ENCODE measurements around the gene PIK3AP1. TPM values are rescaled to one million over a fixed set of nuclear protein-coding genes. Genes with fewer than 3 reads are reported as not detected.

The PIK3AP1 gene
- total RNA-seq, 2 donors from 2014 or later, result 1.3 to 5.2 TPM

GRCh38 chr10:96712662-96713271 is 7.5 kb downstream of the PIK3AP1 start:
- no peak overlapping the region for H3K4me3 Mint-ChIP-seq
- Histone ChIP-seq H3K36me3 (ENCODE audit: control insufficient read depth, insufficient read depth, low read length) (no peaks in the 10 kb centered on the region), H3K4me1 (ENCODE audit: control insufficient read depth, insufficient read depth, low read length) (no peaks in the 10 kb centered on the region), H3K9me3 (ENCODE audit: control insufficient read depth, low read length) (no peaks in the 10 kb centered on the region), H3K27me3 (ENCODE audit: control insufficient read depth, insufficient read depth, low read length, poor library complexity, severe bottlenecking) (no peaks in the 10 kb centered on the region), H3K27ac (ENCODE audit: low read depth, low read length) (no peak overlapping the region), H3K4me3 (ENCODE audit: low read length) (no peak overlapping the region), H3K9ac (ENCODE audit: extremely low read depth, low read length, poor library complexity, severe bottlenecking) (no peak overlapping the region)
- DNase-seq, result no peak
- no peaks in the 10 kb centered on the region for H3K4me1 Mint-ChIP-seq
- peaks cover 21% of the 10 kb centered on the region for H3K36me3 Mint-ChIP-seq (ENCODE audit: low read depth)
- 89 to 97% methylated on average over 6 to 10 of the region's 10 CpGs for WGBS, 2 experiments (ENCODE audit: insufficient coverage in 1 of 2, insufficient read length in 1 of 2)
- H3K9me3 Mint-ChIP-seq, result no peaks in the 10 kb centered on the region
- no peaks in the 10 kb centered on the region for H3K27me3 Mint-ChIP-seq (ENCODE audit: insufficient read depth)
- TF ChIP-seq, protein P1, sequence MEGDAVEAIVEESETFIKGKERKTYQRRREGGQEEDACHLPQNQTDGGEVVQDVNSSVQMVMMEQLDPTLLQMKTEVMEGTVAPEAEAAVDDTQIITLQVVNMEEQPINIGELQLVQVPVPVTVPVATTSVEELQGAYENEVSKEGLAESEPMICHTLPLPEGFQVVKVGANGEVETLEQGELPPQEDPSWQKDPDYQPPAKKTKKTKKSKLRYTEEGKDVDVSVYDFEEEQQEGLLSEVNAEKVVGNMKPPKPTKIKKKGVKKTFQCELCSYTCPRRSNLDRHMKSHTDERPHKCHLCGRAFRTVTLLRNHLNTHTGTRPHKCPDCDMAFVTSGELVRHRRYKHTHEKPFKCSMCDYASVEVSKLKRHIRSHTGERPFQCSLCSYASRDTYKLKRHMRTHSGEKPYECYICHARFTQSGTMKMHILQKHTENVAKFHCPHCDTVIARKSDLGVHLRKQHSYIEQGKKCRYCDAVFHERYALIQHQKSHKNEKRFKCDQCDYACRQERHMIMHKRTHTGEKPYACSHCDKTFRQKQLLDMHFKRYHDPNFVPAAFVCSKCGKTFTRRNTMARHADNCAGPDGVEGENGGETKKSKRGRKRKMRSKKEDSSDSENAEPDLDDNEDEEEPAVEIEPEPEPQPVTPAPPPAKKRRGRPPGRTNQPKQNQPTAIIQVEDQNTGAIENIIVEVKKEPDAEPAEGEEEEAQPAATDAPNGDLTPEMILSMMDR (conservative IDR thresholded peaks at IDR 0.05), result no peak
- no peak overlapping the region for H3K27ac Mint-ChIP-seq

- no peaks in the 10 kb centered on the region for H3K4me1 Mint-ChIP-seq
- H3K27me3 Mint-ChIP-seq (ENCODE audit: insufficient read depth), result no peaks in the 10 kb centered on the region
- H3K9me3 ChIP-seq (ENCODE audit: control insufficient read depth, low read length), result no peaks in the 10 kb centered on the region
- H3K36me3 ChIP-seq (ENCODE audit: control insufficient read depth, insufficient read depth, low read length), result no peaks in the 10 kb centered on the region
- no peaks in the 10 kb centered on the region for H3K27me3 ChIP-seq (ENCODE audit: control insufficient read depth, insufficient read depth, low read length, poor library complexity, severe bottlenecking)
- TF ChIP-seq, protein P1 (conservative IDR thresholded peaks at IDR 0.05), result no peak
- no peak overlapping the region for H3K4me3 Mint-ChIP-seq
- H3K4me1 ChIP-seq (ENCODE audit: control insufficient read depth, insufficient read depth, low read length), result no peaks in the 10 kb centered on the region
- H3K4me3 ChIP-seq (ENCODE audit: low read length), result no peak overlapping the region
- DNase-seq, result no peak
- no peak overlapping the region for H3K27ac ChIP-seq (ENCODE audit: low read depth, low read length)
- no peaks in the 10 kb centered on the region for H3K9me3 Mint-ChIP-seq
- H3K27ac Mint-ChIP-seq, result no peak overlapping the region
- H3K36me3 Mint-ChIP-seq (ENCODE audit: low read depth), result peaks cover 15% of the 10 kb centered on the region
- WGBS, 2 experiments (ENCODE audit: insufficient coverage in 1 of 2, insufficient read length in 1 of 2), result 93 to 100% methylated on average over 1 to 3 of the region's 3 CpGs
- H3K9ac ChIP-seq (ENCODE audit: extremely low read depth, low read length, poor library complexity, severe bottlenecking), result no peak overlapping the region
Measured at GRCh38 chr10:96711048-96711728, 9.1 kb downstream of the PIK3AP1 start.

- no peak overlapping the region for H3K9ac ChIP-seq (ENCODE audit: extremely low read depth, low read length, poor library complexity, severe bottlenecking)
- DNase-seq, result no peak
- Mint-ChIP-seq H3K4me1 (no peaks in the 10 kb centered on the region), H3K27ac (no peak overlapping the region), H3K9me3 (no peaks in the 10 kb centered on the region), H3K36me3 (ENCODE audit: low read depth) (peaks cover 15% of the 10 kb centered on the region), H3K27me3 (ENCODE audit: insufficient read depth) (no peaks in the 10 kb centered on the region), H3K4me3 (no peak overlapping the region)
- H3K4me3 ChIP-seq (ENCODE audit: low read length), result no peak overlapping the region
- H3K9me3 ChIP-seq (ENCODE audit: control insufficient read depth, low read length), result no peaks in the 10 kb centered on the region
- H3K36me3 ChIP-seq (ENCODE audit: control insufficient read depth, insufficient read depth, low read length), result no peaks in the 10 kb centered on the region
- H3K27ac ChIP-seq (ENCODE audit: low read depth, low read length), result no peak overlapping the region
- TF ChIP-seq, protein P1 (conservative IDR thresholded peaks at IDR 0.05), result no peak
- H3K27me3 ChIP-seq (ENCODE audit: control insufficient read depth, insufficient read depth, low read length, poor library complexity, severe bottlenecking), result no peaks in the 10 kb centered on the region
- no peaks in the 10 kb centered on the region for H3K4me1 ChIP-seq (ENCODE audit: control insufficient read depth, insufficient read depth, low read length)
- 90 to 95% methylated on average over 12 to 19 of the region's 19 CpGs for WGBS, 2 experiments (ENCODE audit: insufficient coverage in 1 of 2, insufficient read length in 1 of 2)
Measured at GRCh38 chr10:96709525-96709924, 10.8 kb downstream of the PIK3AP1 start.

Data from endodermal cell (in vitro differentiated cells).